Measurements from ENCODE around the gene UBALD2. TPM values are rescaled to one million over a fixed set of nuclear protein-coding genes. Genes with fewer than 3 reads are reported as not detected.

The UBALD2 gene
- total and polyA plus RNA-seq, 2 of the 8 experiments (the other 6 are each of a cell fraction or from before 2014, with no cell fraction given): 17.8 to 22.6 TPM

- no peaks in the 10 kb centered on the region for H4K20me1 ChIP-seq (replicated peaks in 1 of 2; ENCODE audit: control insufficient read depth in 1 of 2, insufficient read depth in 2 of 2, low read length in 2 of 2)
- H3K79me2 ChIP-seq (ENCODE audit: control insufficient read depth in 1 of 2, insufficient read depth in 2 of 2, low read length in 2 of 2): peaks cover 3 to 24% of the 10 kb centered on the region in 2 experiments; a peak in 3 of 4 replicates
- no peak overlapping the region for H2AFZ ChIP-seq (ENCODE audit: low read length)
- H3K79me1 ChIP-seq (ENCODE audit: low read depth, low read length): peaks cover 2% of the 10 kb centered on the region; the same call in 1 of the 2 replicates
- ChIA-PET POLR2A (ENCODE audit: partially characterized antibody) (interaction anchor here (0.5 to 1.9 kb wide), 11 partner anchors 9 to 397 kb away, joined by 3 to 10 read pairs (median 4); partner anchors contain the start of gene RNF157), CTCF (ENCODE audit: partially characterized antibody) (interaction anchor here (0.6 to 6.2 kb wide), 8 partner anchors 10 to 162 kb away, joined by 3 to 63 read pairs (median 4); no protein-coding TSS in a partner anchor)
- H3K18ac ChIP-seq (ENCODE audit: extremely low read depth, low read length): no peak overlapping the region; the same call in 1 of the 2 replicates
- H2AK5ac ChIP-seq (ENCODE audit: low read depth, low read length): no peak overlapping the region
- no peak overlapping the region for H3K4me3 ChIP-seq (ENCODE audit: extremely low read depth in 1 of 4, insufficient read depth in 2 of 4, low read depth in 3 of 4, low read length in 4 of 4)
- H3K36me3 ChIP-seq (ENCODE audit: control insufficient read depth in 2 of 4, insufficient read depth in 4 of 4, low read length in 3 of 4): no peaks in the 10 kb centered on the region
- no peak overlapping the region for H4K5ac ChIP-seq (ENCODE audit: insufficient read length, low read depth, low read length)
- H4K91ac ChIP-seq (replicated peaks; ENCODE audit: insufficient read length, low read length): no peak overlapping the region
- peaks cover 5 to 27% (median 19%) of the 10 kb centered on the region in 4 experiments for H3K4me1 ChIP-seq (replicated peaks in 1 of 4; ENCODE audit: control insufficient read depth in 3 of 4, insufficient read depth in 4 of 4, low read length in 3 of 4)
- no peak overlapping the region for H2BK20ac ChIP-seq (ENCODE audit: low read length)
- H3K27ac ChIP-seq (ENCODE audit: low read depth, low read length): no peak overlapping the region; the same call in 1 of the 2 replicates
- no peaks in the 10 kb centered on the region for H3K23me2 ChIP-seq (ENCODE audit: low read depth, low read length)
- no peaks in the 10 kb centered on the region for H3K27me3 ChIP-seq (replicated peaks in 1 of 4; ENCODE audit: control insufficient read depth in 3 of 4, extremely low read depth in 1 of 4, insufficient read depth in 3 of 4, low read length in 3 of 4)
- H3K9ac ChIP-seq (replicated peaks in 1 of 4; ENCODE audit: extremely low read depth in 1 of 4, low read depth in 3 of 4, low read length in 3 of 4): no peak overlapping the region; a peak in 1 of 7 replicates
- 74% methylated on average over 8 of the region's 9 CpGs; no CpG with 5 or more reads in 1 of the 2 experiments for whole genome bisulfite sequencing, 2 experiments (ENCODE audit: extremely low coverage in 1 of 2, insufficient coverage in 1 of 2, insufficient read length in 1 of 2, insufficient replicate concordance in 2 of 2, low coverage in 1 of 2, low lambda C conversion rate in 2 of 2, missing lambda C conversion rate in 1 of 2)
- H3K9me3 ChIP-seq (ENCODE audit: insufficient read depth in 2 of 2, low read depth in 1 of 2, low read length in 1 of 2): no peaks in the 10 kb centered on the region
- H3K4me2 ChIP-seq (ENCODE audit: insufficient read depth in 1 of 2, low read depth in 2 of 2, low read length in 2 of 2): peak overlapping the region in 1 of 2 experiments; percentile 25; a peak in 1 of 4 replicates
- H3K23ac ChIP-seq (ENCODE audit: insufficient read length): no peak overlapping the region
- H2BK120ac ChIP-seq (replicated peaks; ENCODE audit: low read depth, low read length): no peak overlapping the region
- peak overlapping the region; percentile 9; the same call in 1 of the 2 replicates for H4K8ac ChIP-seq (ENCODE audit: extremely low read depth, insufficient read depth, low read length)
- H3K4ac ChIP-seq (replicated peaks; ENCODE audit: insufficient read length, low read depth, low read length): no peak overlapping the region
- no peak overlapping the region for H3K14ac ChIP-seq (ENCODE audit: insufficient read length)
- TF ChIP-seq POLR2AphosphoS5 (IDR thresholded peaks at IDR 0.05; ENCODE audit: low read depth, low read length): 0 out of 2 replicates have a peak, but pooled peaks have one; percentile 33
- TF ChIP-seq ATF3 (IDR thresholded peaks at IDR 0.05; ENCODE audit: insufficient read depth, low read depth, low read length): 0 out of 2 replicates have a peak, but pooled peaks have one; percentile 6
- TF ChIP-seq TEAD4 (IDR thresholded peaks at IDR 0.05; ENCODE audit: low read depth, low read length): no peak
- FAIRE-seq: no peak
- no peak overlapping the region for H2BK15ac ChIP-seq (ENCODE audit: low read length)
- H2BK12ac ChIP-seq (ENCODE audit: low read depth, low read length): no peak overlapping the region
- H2BK5ac ChIP-seq (ENCODE audit: low read depth, low read length): peak overlapping the region; percentile 44; the same call in 1 of the 2 replicates
- H3K56ac ChIP-seq (replicated peaks; ENCODE audit: insufficient read length, low read depth, low read length): no peak overlapping the region
- no peak for DNase-seq (ENCODE audit: low read depth in 1 of 2, low spot score in 2 of 2)
These were observed 3.0 kb downstream of the UBALD2 start for GRCh38 chr17:76268015-76268749.

Data from H1 (cell line).